HTERT RPE-1 (cell line): Measurements from ENCODE around the gene TCEAL5.
"Not testable (repeated sequence)": the region's sequence is repeated elsewhere in the genome, so short reads cannot be mapped to it uniquely, and the experiment has no call there.

Source experiments
- in situ Hi-C: fragments of 300-500 bp; cut with MboI; formaldehyde crosslinking; loops from 4 replicates; pipeline ENCODE4 v1.14.3; 2020; ENCODE audit warnings: low sequenced_read_pairs

Gene TCEAL5

DNA sequence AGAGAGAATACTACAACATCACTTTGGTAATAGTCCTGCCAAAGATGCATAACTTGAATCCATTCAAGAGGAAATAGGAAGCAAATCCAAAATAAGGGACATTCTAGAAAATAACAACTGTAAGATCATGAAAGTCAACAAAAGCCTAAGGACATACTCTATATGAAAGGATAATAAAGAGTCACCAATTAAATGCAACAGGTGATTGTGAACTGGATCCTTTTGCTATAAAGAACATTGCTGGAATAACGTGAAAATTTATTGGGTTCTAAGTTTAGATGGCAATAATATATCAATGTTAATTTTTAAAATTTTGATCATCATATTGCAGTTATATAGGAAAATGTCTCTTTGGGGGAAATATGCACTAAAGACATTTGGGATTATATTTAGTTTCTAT, 41.7 kb downstream of the TCEAL5 start:
- in situ Hi-C loops: no loop called here

- in situ Hi-C loops: no loop called here
These were observed 43.3 kb downstream of the TCEAL5 start for GRCh38 chrX:103233263-103233662.

GRCh38 chrX:103225918-103226317, 50.6 kb downstream of the TCEAL5 start:
- in situ Hi-C loops: not testable (repeated sequence)
